PC-9 (cell line): ENCODE data around the gene UBE3C. TPM values are rescaled to one million over a fixed set of nuclear protein-coding genes. Genes with fewer than 3 reads are reported as not detected.

ENCODE experiments used
- BruUV-seq: library from RNA; stranded (reverse); fragments of 400-500 nt; replicated peaks from 2 replicates; lab custom pipeline; 2021; lab: Mats Ljungman, UMichigan
- CTCF ChIA-PET: fragments of 300-600 bp; sonication (Branson Sonifier 250); formaldehyde crosslinking; loops from one replicate; lab custom pipeline; 2022; ENCODE audit warnings: antibody characterized with exemption; lab: Charles Lee
- POLR2A ChIA-PET: fragments of 300-600 bp; sonication (Branson Sonifier 250); formaldehyde crosslinking; loops from one replicate; lab custom pipeline; 2022; ENCODE audit warnings: antibody characterized with exemption; ENCODE audit not compliant: unreplicated experiment; lab: Charles Lee
- DNase-seq, 2 experiments: peaks; one replicate each; pipeline versions ENCODE4 v3.0.0 to v3.0.0-alpha.2; 2015 to 2022; ENCODE audit warnings: mixed read lengths in 1 of 2
- H2AFZ ChIP-seq: fragments of 200-600 bp; sonication (generic); 2 replicates; pipeline ENCODE4 v1.8.1; 2017; ENCODE audit warnings: antibody characterized with exemption
- H3F3A ChIP-seq: fragments of 200-600 bp; sonication (generic); 2 replicates; pipeline ENCODE4 v1.8.1; 2017; ENCODE audit warnings: antibody characterized with exemption, mild to moderate bottlenecking, low read depth; ENCODE audit not compliant: insufficient read depth
- H3K27ac ChIP-seq: fragments of 200-600 bp; sonication (generic); 2 replicates; pipeline ENCODE4 v1.6.1; 2016; ENCODE audit warnings: mixed run types
- H3K27me3 ChIP-seq: fragments of 200-600 bp; sonication (generic); 2 replicates; pipeline ENCODE4 v1.6.1; 2016; ENCODE audit warnings: low read depth, mixed run types; ENCODE audit not compliant: insufficient read depth
- H3K36me3 ChIP-seq: fragments of 200-600 bp; sonication (generic); 2 replicates; pipeline ENCODE4 v1.6.1; 2016; ENCODE audit warnings: low read depth, mixed run types
- H3K4me1 ChIP-seq: fragments of 200-600 bp; sonication (generic); replicated peaks from 2 replicates; pipeline ENCODE4 v1.6.1; 2016; ENCODE audit warnings: mixed run types; ENCODE audit not compliant: insufficient read depth
- H3K4me2 ChIP-seq: fragments of 200-600 bp; sonication (generic); 2 replicates; pipeline ENCODE4 v1.6.1; 2017; ENCODE audit warnings: mixed run types
- H3K4me3 ChIP-seq: fragments of 200-600 bp; sonication (generic); 2 replicates; pipeline ENCODE4 v1.6.1; 2016; ENCODE audit warnings: mixed run types
- H3K79me2 ChIP-seq: fragments of 200-600 bp; sonication (generic); 2 replicates; pipeline ENCODE4 v1.6.1; 2017; ENCODE audit warnings: low read depth, mixed run types
- H3K9me2 ChIP-seq: fragments of 200-600 bp; sonication (generic); 2 replicates; pipeline ENCODE4 v1.8.1; 2017; ENCODE audit warnings: mild to moderate bottlenecking; ENCODE audit not compliant: insufficient read depth
- H3K9me3 ChIP-seq: fragments of 200-600 bp; sonication (generic); 2 replicates; pipeline ENCODE4 v1.8.1; 2016; ENCODE audit warnings: low read depth; ENCODE audit not compliant: insufficient read depth
- H4K20me1 ChIP-seq: fragments of 200-600 bp; sonication (generic); 2 replicates; pipeline ENCODE4 v1.8.1; 2017; ENCODE audit not compliant: insufficient read depth
- CTCF ChIP-seq: fragments of 200-600 bp; sonication (generic); conservative IDR thresholded peaks from 2 replicates; pipeline ENCODE4 v1.6.1; 2017; ENCODE audit warnings: mixed run types, antibody characterized with exemption, mild to moderate bottlenecking, moderate library complexity
- EZH2 ChIP-seq: fragments of 200-600 bp; sonication (generic); IDR thresholded peaks from 2 replicates; pipeline ENCODE4 v1.8.0; 2017; ENCODE audit warnings: antibody characterized with exemption, low read depth
- intact Hi-C: fragments of 100-400 bp; cut with micrococcal nuclease; formaldehyde crosslinking; loops from one replicate; pipeline ENCODE4 v1.10.0; 2022; ENCODE audit not compliant: unreplicated experiment
- total RNA-seq: library from RNA; stranded (reverse); gene quantifications from 2 replicates; pipeline ENCODE4 v1.2.3, GENCODE V29; 2021

The UBE3C gene
- total RNA-seq, 1 experiment from 2014 or later = 77.6 TPM

GRCh38 chr7:157295338-157295737 lies 156.6 kb downstream of the UBE3C start:
- intact Hi-C loops = no loop called here
- Histone ChIP-seq H3K4me2 (no peak overlapping the region), H3K9me3 (no peaks in the 10 kb centered on the region), H3K9me2 (no peaks in the 10 kb centered on the region), H4K20me1 (no peaks in the 10 kb centered on the region), H3K79me2 (no peaks in the 10 kb centered on the region), H3K36me3 (no peaks in the 10 kb centered on the region), H3K27me3 (no peaks in the 10 kb centered on the region), H2AFZ (no peak overlapping the region), H3K4me3 (no peak overlapping the region), H3K27ac (no peak overlapping the region), H3F3A (peaks cover 30% of the 10 kb centered on the region), H3K4me1 (peaks cover 29% of the 10 kb centered on the region)
- ChIA-PET CTCF (no interaction called here), POLR2A (no interaction called here)
- DNase-seq = no peak
- TF ChIP-seq CTCF (no peak), EZH2 (no peak)
- BruUV-seq = no TSS peak

GRCh38 chr7:157297185-157297584 lies 158.5 kb downstream of the UBE3C start:
- Histone ChIP-seq H3K4me3 (no peak overlapping the region), H3K27ac (no peak overlapping the region), H3K4me2 (no peak overlapping the region), H3K4me1 (peaks cover 29% of the 10 kb centered on the region), H3K79me2 (no peaks in the 10 kb centered on the region), H3K9me2 (no peaks in the 10 kb centered on the region), H3K27me3 (no peaks in the 10 kb centered on the region), H4K20me1 (no peaks in the 10 kb centered on the region), H3K9me3 (no peaks in the 10 kb centered on the region), H2AFZ (no peak overlapping the region), H3K36me3 (no peaks in the 10 kb centered on the region), H3F3A (peaks cover 36% of the 10 kb centered on the region)
- TF ChIP-seq EZH2 (no peak), CTCF (no peak)
- DNase-seq = no peak
- ChIA-PET POLR2A (no interaction called here), CTCF (no interaction called here)
- no TSS peak for BruUV-seq
- intact Hi-C loops = no loop called here

- Histone ChIP-seq H2AFZ (no peak overlapping the region), H3K9me3 (no peaks in the 10 kb centered on the region), H3K4me3 (no peak overlapping the region), H3K36me3 (no peaks in the 10 kb centered on the region), H3F3A (peaks cover 37% of the 10 kb centered on the region), H3K9me2 (no peaks in the 10 kb centered on the region), H3K79me2 (no peaks in the 10 kb centered on the region), H3K4me1 (peaks cover 33% of the 10 kb centered on the region), H3K27ac (no peak overlapping the region), H3K27me3 (no peaks in the 10 kb centered on the region), H3K4me2 (no peak overlapping the region), H4K20me1 (no peaks in the 10 kb centered on the region)
- CTCF ChIA-PET = no interaction called here
- TF ChIP-seq CTCF (no peak), EZH2 (no peak)
- POLR2A ChIA-PET = no interaction called here
- BruUV-seq = no TSS peak
- intact Hi-C loops = no loop called here
- DNase-seq = no peak
Measured at GRCh38 chr7:157299317-157299612, 160.5 kb downstream of the UBE3C start.
